ENCODE data around the gene PTPRK.

DNA sequence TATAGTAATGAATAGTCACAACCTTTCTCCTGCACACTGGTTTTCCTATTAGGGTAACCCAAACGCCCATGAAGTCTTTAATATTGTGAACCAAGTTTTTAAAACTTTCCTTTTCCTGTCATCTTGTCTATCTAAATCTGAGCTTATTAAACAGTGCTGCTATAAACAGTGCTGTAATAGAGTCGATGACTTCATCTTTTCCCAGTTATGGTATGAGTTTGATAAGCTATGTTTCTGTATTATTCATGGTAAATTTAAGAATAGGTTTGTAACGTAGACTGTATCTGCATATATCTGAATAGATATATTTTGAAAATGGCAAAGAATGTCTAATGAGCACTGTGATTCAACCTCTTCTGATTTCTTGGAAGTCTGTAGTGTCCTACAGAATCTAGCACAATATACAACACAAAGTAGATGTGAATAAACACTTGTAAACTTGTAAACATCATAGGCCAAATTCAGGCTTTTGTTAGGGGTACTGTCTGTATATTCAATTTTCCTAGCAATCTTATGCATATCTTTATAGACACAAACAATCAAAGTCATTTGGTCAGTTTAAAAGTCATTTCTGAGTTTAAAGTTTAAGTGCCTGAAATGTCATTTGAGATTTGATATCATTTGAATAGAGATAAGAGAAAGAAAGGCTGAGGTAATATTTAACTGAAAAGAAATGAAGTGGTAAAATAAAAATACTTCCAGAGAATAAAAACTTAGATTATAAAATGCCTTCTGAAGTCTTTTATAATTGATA is 155.5 kb downstream of the PTPRK start:
- TF ChIP-seq, protein P1, sequence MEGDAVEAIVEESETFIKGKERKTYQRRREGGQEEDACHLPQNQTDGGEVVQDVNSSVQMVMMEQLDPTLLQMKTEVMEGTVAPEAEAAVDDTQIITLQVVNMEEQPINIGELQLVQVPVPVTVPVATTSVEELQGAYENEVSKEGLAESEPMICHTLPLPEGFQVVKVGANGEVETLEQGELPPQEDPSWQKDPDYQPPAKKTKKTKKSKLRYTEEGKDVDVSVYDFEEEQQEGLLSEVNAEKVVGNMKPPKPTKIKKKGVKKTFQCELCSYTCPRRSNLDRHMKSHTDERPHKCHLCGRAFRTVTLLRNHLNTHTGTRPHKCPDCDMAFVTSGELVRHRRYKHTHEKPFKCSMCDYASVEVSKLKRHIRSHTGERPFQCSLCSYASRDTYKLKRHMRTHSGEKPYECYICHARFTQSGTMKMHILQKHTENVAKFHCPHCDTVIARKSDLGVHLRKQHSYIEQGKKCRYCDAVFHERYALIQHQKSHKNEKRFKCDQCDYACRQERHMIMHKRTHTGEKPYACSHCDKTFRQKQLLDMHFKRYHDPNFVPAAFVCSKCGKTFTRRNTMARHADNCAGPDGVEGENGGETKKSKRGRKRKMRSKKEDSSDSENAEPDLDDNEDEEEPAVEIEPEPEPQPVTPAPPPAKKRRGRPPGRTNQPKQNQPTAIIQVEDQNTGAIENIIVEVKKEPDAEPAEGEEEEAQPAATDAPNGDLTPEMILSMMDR (IDR thresholded peaks at IDR 0.05): no peak
- no peak for TF ChIP-seq POLR2A (IDR thresholded peaks at IDR 0.05)
- no peak for TF ChIP-seq POLR2AphosphoS5 (IDR thresholded peaks at IDR 0.05)
- no peak for TF ChIP-seq EP300 (IDR thresholded peaks at IDR 0.05)

Data from sigmoid colon (tissue), 4 donors.